Caki2 (cell line): Measurements from ENCODE around the gene LGALS9B. TPM values are rescaled to one million over a fixed set of nuclear protein-coding genes. Genes with fewer than 3 reads are reported as not detected.
"Not testable (repeated sequence)": the region's sequence is repeated elsewhere in the genome, so short reads cannot be mapped to it uniquely, and the experiment has no call there.

Experiments used
- DNase-seq: peaks from one replicate; pipeline ENCODE4 v3.0.0-alpha.2; 2015; ENCODE audit warnings: low read depth
- in situ Hi-C: cut with HindIII; loops from 2 replicates; pipeline ENCODE4 v1.10.0; 2016; ENCODE audit warnings: low sequenced_read_pairs, low pct_unique_long_range_greater_than_20kb, mixed read lengths
- total RNA-seq: library from RNA; depleted of rRNA; stranded (reverse); fragments of >200 nt; shearing (Covaris generic); gene quantifications from 2 replicates; pipeline ENCODE4 v1.2.3, GENCODE V29; 2014; ENCODE audit warnings: low replicate concordance; rRNA removed

LGALS9B gene
- total RNA-seq, 1 experiment from 2014 or later = 0.54 TPM

DNA sequence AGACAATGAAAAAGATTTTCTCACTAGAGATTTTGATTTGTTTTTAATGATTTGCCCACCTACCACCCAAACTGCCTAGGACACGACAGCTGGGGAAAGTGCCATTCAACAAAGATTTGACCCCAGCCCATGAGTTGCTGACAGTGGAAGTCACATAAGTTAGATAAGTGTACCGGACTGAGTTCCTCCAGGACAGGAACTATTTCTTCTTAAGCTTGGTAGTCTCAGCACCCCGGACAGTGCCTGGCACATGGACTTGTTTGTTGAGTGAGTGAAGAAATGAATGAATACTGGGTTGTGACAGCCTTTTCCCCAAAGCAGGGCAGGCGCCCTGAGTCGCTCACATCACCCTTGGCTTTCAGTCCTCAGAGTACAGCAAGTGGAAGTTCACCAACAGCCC, 26.7 kb downstream of the LGALS9B start:
- in situ Hi-C loops, DNase-seq: not testable (repeated sequence)

DNA sequence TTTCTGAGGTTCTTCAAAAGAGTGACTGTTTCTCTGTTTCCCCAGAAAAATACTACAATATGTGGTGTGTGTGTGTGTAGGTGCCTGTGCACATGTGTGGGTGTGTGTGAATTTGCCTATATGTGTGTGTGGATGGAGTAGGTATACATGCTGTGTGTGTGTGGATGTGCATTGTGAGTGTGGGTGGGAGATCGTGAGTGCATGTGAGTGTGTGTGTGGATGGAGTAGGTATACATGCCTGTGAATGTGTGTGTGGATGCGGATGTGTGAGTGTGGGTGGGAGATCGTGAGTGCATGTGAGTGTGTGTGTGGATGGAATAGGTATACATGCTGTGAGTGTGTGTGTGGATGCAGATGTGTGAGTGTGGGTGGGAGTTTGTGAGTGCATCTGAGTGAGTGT, 32.2 kb downstream of the LGALS9B start:
- in situ Hi-C loops, DNase-seq: not testable (repeated sequence)

- in situ Hi-C loops = not testable (repeated sequence)
Observed at GRCh38 chr17:20433382-20433781, 34.0 kb downstream of the LGALS9B start.

GRCh38 chr17:20427264-20427663, 40.1 kb downstream of the LGALS9B start:
- DNase-seq, in situ Hi-C loops: not testable (repeated sequence)

More at GRCh38 chr17:20433382-20433781, 34.0 kb downstream of the LGALS9B start:
- not testable (repeated sequence) for DNase-seq

- DNase-seq, in situ Hi-C loops: not testable (repeated sequence)
Observed at GRCh38 chr17:20422826-20423225, 44.5 kb downstream of the LGALS9B start.

GRCh38 chr17:20418838-20419237, 48.5 kb downstream of the LGALS9B start:
- in situ Hi-C loops, DNase-seq: not testable (repeated sequence)

DNA sequence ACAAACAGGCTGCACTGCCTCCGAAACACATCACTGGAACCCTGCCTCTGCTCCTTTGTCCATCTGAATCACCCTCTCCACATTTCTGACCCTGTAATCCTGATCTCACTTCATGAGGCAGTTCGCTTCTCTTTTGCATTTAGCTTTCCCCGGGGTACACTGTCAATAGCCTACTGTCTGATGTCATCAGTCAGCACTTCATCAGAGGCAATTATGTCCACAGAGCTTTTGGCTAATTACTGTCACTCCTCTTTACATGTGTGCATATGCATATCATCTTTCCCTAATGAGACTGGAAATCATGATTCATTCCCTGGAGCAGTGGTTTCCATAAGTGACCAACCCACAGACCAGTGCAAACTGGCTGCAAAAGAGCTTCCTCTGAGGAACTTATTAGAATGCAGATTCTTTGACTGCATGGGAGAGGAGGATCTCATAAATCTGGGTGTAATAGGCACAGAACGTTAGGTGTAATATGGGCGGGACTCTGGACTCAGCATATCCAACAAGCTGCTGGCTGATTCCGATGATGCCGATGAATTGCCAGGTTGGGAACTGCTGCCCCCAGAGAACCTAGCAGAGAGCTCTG, 49.8 kb downstream of the LGALS9B start:
- DNase-seq, in situ Hi-C loops: not testable (repeated sequence)

- DNase-seq, in situ Hi-C loops: not testable (repeated sequence)
Observed at GRCh38 chr17:20416381-20416911, 50.9 kb downstream of the LGALS9B start.

DNA sequence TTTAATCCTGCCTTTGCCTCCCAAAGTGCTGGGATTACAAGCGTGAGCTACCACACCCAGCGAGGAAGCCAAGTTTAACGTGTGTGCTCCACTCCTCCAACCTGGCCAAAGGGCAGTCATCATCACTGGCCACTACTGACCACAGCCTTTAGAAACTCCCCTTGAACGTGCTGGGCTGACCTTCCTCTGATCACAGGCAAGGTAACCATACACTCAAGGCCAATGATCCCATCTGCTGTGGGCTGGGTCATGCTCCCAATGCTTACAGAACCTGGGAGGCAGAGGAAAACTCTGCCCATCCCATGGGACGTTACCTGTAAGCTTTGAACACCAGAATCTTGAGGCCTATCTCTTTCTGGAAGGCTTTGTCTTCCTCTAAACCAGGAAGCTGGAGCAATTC, 51.9 kb downstream of the LGALS9B start:
- in situ Hi-C loops, DNase-seq: not testable (repeated sequence)

- in situ Hi-C loops = not testable (repeated sequence)
Observed at GRCh38 chr17:20401306-20402022, 65.9 kb downstream of the LGALS9B start.

GRCh38 chr17:20400559-20401305, 66.6 kb downstream of the LGALS9B start:
- DNase-seq, in situ Hi-C loops: not testable (repeated sequence)

More at GRCh38 chr17:20401306-20402022, 65.9 kb downstream of the LGALS9B start:
- not testable (repeated sequence) for DNase-seq

Other genes starting within 250 kb of the LGALS9B start
- gene CDRT15L2, start 112.2 kb upstream of the LGALS9B start, total RNA-seq = not detected in 2 replicates